ENCODE results near the gene SPATA20. TPM values are rescaled to one million over a fixed set of nuclear protein-coding genes. Genes with fewer than 3 reads are reported as not detected.

Gene SPATA20
- total RNA-seq, 1 experiment from 2014 or later, result 149 TPM

- no peaks in the 10 kb centered on the region for H3K9me3 ChIP-seq
- H3K4me1 ChIP-seq, result peaks cover 9% of the 10 kb centered on the region
- no peaks in the 10 kb centered on the region for H3K4me1 Mint-ChIP-seq (ENCODE audit: low read depth, unreplicated experiment)
- no peaks in the 10 kb centered on the region for H3K27me3 ChIP-seq (replicated peaks; ENCODE audit: control insufficient read depth, insufficient read depth, low read length)
- no peaks in the 10 kb centered on the region for H3K36me3 ChIP-seq (ENCODE audit: control insufficient read depth, insufficient read depth, low read length)
- CTCF ChIA-PET, result interaction anchor here (1.3 to 1.6 kb wide), 4 partner anchors 19 to 42 kb away, joined by 3 to 4 read pairs (median 4); no protein-coding TSS in a partner anchor
- TF ChIP-seq CTCF (IDR thresholded peaks at IDR 0.05; ENCODE audit: insufficient read depth in 1 of 2, low read depth in 1 of 2, low read length in 1 of 2, severe bottlenecking in 1 of 2, unreplicated experiment in 1 of 2), result no peak
- H3K4me3 ChIP-seq (ENCODE audit: low read depth, low read length), result no peak overlapping the region
- H3K36me3 Mint-ChIP-seq (ENCODE audit: insufficient read depth, unreplicated experiment), result no peaks in the 10 kb centered on the region
- intact Hi-C loops (cut with micrococcal nuclease; ENCODE audit: unreplicated experiment), result no loop called here
- DNase-seq, result peak; percentile 77 to 78
- no TSS peak for BruUV-seq (replicated peaks)
- no peaks in the 10 kb centered on the region for H3K27me3 Mint-ChIP-seq (ENCODE audit: insufficient read depth, unreplicated experiment)
- no peaks in the 10 kb centered on the region for H3K9me3 Mint-ChIP-seq (ENCODE audit: unreplicated experiment)
- H3K4me3 Mint-ChIP-seq (ENCODE audit: unreplicated experiment), result no peak overlapping the region
- POLR2A ChIA-PET, result no interaction called here
- no peak overlapping the region for H3K27ac Mint-ChIP-seq (ENCODE audit: unreplicated experiment)
These were observed 46.3 kb downstream of the SPATA20 start for GRCh38 chr17:50593321-50593720.

DNA sequence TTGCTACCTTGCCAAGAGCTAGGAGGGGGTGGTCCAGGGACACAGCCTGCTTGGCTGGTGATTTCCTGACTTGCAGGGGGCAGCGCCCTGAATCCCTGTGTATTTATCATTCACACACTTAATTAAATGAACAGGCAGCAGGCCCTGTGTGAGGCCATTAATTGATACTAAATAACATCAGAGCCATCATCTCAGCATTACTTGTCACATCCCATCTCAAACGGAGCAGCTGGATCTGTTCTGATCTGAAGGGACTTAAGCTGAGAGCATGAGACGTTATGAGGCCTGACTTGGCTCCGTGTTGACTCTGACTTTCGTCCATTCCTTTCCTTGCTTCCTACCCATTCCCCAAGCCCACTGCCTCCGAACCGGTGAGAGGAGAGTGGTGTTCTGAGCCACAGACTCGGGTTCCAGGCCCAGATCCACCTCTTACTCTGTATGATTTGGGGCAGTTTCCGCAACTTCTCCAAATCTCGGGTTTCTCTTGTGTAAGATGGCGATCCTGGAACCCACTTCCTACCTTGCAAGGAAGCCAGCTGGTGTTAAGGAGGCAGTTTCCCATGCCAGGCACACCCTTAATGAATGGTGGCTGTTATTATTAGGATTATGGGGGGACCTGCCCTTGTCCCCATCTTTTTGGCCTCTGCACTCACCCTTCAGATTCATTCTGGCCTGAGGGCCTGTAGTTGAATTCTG, 47.3 kb downstream of the SPATA20 start:
- no peak overlapping the region for H3K4me3 ChIP-seq (ENCODE audit: low read depth, low read length)
- no peak for TF ChIP-seq CTCF (IDR thresholded peaks at IDR 0.05; ENCODE audit: insufficient read depth in 1 of 2, low read depth in 1 of 2, low read length in 1 of 2, severe bottlenecking in 1 of 2, unreplicated experiment in 1 of 2)
- CTCF ChIA-PET, result interaction anchor here (0.7 kb wide), 1 partner anchor 30 kb away, joined by 3 read pairs; no protein-coding TSS in a partner anchor
- no peak overlapping the region for H3K4me3 Mint-ChIP-seq (ENCODE audit: unreplicated experiment)
- H3K36me3 ChIP-seq (ENCODE audit: control insufficient read depth, insufficient read depth, low read length), result no peaks in the 10 kb centered on the region
- no peaks in the 10 kb centered on the region for H3K27me3 ChIP-seq (replicated peaks; ENCODE audit: control insufficient read depth, insufficient read depth, low read length)
- H3K27me3 Mint-ChIP-seq (ENCODE audit: insufficient read depth, unreplicated experiment), result no peaks in the 10 kb centered on the region
- POLR2A ChIA-PET, result interaction anchor here (0.5 kb wide), 1 partner anchor 1494 kb away, joined by 3 read pairs; no protein-coding TSS in a partner anchor
- no peaks in the 10 kb centered on the region for H3K36me3 Mint-ChIP-seq (ENCODE audit: insufficient read depth, unreplicated experiment)
- H3K4me1 ChIP-seq, result no peaks in the 10 kb centered on the region
- intact Hi-C loops (cut with micrococcal nuclease; ENCODE audit: unreplicated experiment), result no loop called here
- DNase-seq, result no peak
- H3K9me3 Mint-ChIP-seq (ENCODE audit: unreplicated experiment), result no peaks in the 10 kb centered on the region
- H3K9me3 ChIP-seq, result no peaks in the 10 kb centered on the region
- no peaks in the 10 kb centered on the region for H3K4me1 Mint-ChIP-seq (ENCODE audit: low read depth, unreplicated experiment)
- no TSS peak for BruUV-seq (replicated peaks)
- peak overlapping the region; percentile 5 for H3K27ac Mint-ChIP-seq (ENCODE audit: unreplicated experiment)

GRCh38 chr17:50594892-50595291, 47.9 kb downstream of the SPATA20 start:
- POLR2A ChIA-PET, result no interaction called here
- BruUV-seq (replicated peaks), result no TSS peak
- H3K4me1 Mint-ChIP-seq (ENCODE audit: low read depth, unreplicated experiment), result no peaks in the 10 kb centered on the region
- no peaks in the 10 kb centered on the region for H3K9me3 Mint-ChIP-seq (ENCODE audit: unreplicated experiment)
- H3K27ac Mint-ChIP-seq (ENCODE audit: unreplicated experiment), result peak overlapping the region; percentile 5
- Histone ChIP-seq H3K9me3 (no peaks in the 10 kb centered on the region), H3K27me3 (replicated peaks; ENCODE audit: control insufficient read depth, insufficient read depth, low read length) (no peaks in the 10 kb centered on the region), H3K36me3 (ENCODE audit: control insufficient read depth, insufficient read depth, low read length) (no peaks in the 10 kb centered on the region), H3K4me1 (no peaks in the 10 kb centered on the region), H3K4me3 (ENCODE audit: low read depth, low read length) (no peak overlapping the region)
- intact Hi-C loops (cut with micrococcal nuclease; ENCODE audit: unreplicated experiment), result no loop called here
- H3K4me3 Mint-ChIP-seq (ENCODE audit: unreplicated experiment), result no peak overlapping the region
- TF ChIP-seq CTCF (IDR thresholded peaks at IDR 0.05; ENCODE audit: insufficient read depth in 1 of 2, low read depth in 1 of 2, low read length in 1 of 2, severe bottlenecking in 1 of 2, unreplicated experiment in 1 of 2), result no peak
- no peaks in the 10 kb centered on the region for H3K27me3 Mint-ChIP-seq (ENCODE audit: insufficient read depth, unreplicated experiment)
- CTCF ChIA-PET, result no interaction called here
- DNase-seq, result no peak
- no peaks in the 10 kb centered on the region for H3K36me3 Mint-ChIP-seq (ENCODE audit: insufficient read depth, unreplicated experiment)
